Loucy (cell line): ENCODE data around the gene STK38L.

Source experiments
- H2AFZ ChIP-seq: fragments of 200-600 bp; sonication (generic); 2 replicates; pipeline ENCODE4 v1.6.0; 2016; ENCODE audit warnings: antibody characterized with exemption, mild to moderate bottlenecking, low read length, moderate library complexity
- H3F3A ChIP-seq: fragments of 200-600 bp; 2 replicates; pipeline ENCODE4 v1.6.0; 2016; ENCODE audit warnings: antibody characterized with exemption, low read depth, mild to moderate bottlenecking
- H3K27me3 ChIP-seq: fragments of 200-600 bp; sonication (generic); 2 replicates; pipeline ENCODE4 v1.6.1; 2014; ENCODE audit warnings: low read length, mild to moderate bottlenecking; ENCODE audit not compliant: insufficient read depth, poor library complexity, severe bottlenecking
- H3K36me3 ChIP-seq: fragments of 200-600 bp; sonication (generic); 2 replicates; pipeline ENCODE4 v1.6.1; 2016; ENCODE audit warnings: low read length; ENCODE audit not compliant: insufficient read depth
- H3K4me1 ChIP-seq: fragments of 200-600 bp; sonication (generic); 2 replicates; pipeline ENCODE4 v1.5.1; 2014; ENCODE audit warnings: low read length, mild to moderate bottlenecking; ENCODE audit not compliant: insufficient read depth, poor library complexity, severe bottlenecking
- H3K4me2 ChIP-seq: fragments of 200-600 bp; sonication (generic); 2 replicates; pipeline ENCODE4 v1.6.0; 2014; ENCODE audit warnings: antibody characterized with exemption, low read length, low read depth, mild to moderate bottlenecking; ENCODE audit not compliant: poor library complexity, severe bottlenecking
- H3K4me3 ChIP-seq: fragments of 200-600 bp; sonication (generic); 2 replicates; pipeline ENCODE4 v1.5.1; 2014; ENCODE audit warnings: low read length, mild to moderate bottlenecking, mixed read lengths; ENCODE audit not compliant: poor library complexity, severe bottlenecking
- H3K79me2 ChIP-seq: fragments of 200-600 bp; sonication (generic); 2 replicates; pipeline ENCODE4 v1.6.1; 2014; ENCODE audit warnings: low read length; ENCODE audit not compliant: insufficient read depth
- H3K9ac ChIP-seq: fragments of 200-600 bp; sonication (generic); 2 replicates; pipeline ENCODE4 v1.6.0; 2014; ENCODE audit warnings: mild to moderate bottlenecking, low read depth, low read length, moderate library complexity; ENCODE audit not compliant: poor library complexity, severe bottlenecking
- H3K9me2 ChIP-seq: fragments of 200-600 bp; sonication (generic); replicated peaks from 2 replicates; pipeline ENCODE4 v1.6.1; 2016; ENCODE audit warnings: low read depth, low read length, mixed read lengths
- H3K9me3 ChIP-seq: fragments of 200-600 bp; sonication (generic); 2 replicates; pipeline ENCODE4 v1.6.1; 2014; ENCODE audit warnings: mild to moderate bottlenecking, antibody characterized with exemption, low read length, low read depth; ENCODE audit not compliant: insufficient read depth
- H4K20me1 ChIP-seq: fragments of 200-600 bp; sonication (generic); 2 replicates; pipeline ENCODE4 v1.6.0; 2014; ENCODE audit warnings: antibody characterized with exemption, low read length, mild to moderate bottlenecking; ENCODE audit not compliant: insufficient read depth, poor library complexity, severe bottlenecking
- EZH2phosphoT487 ChIP-seq: fragments of 200-600 bp; IDR thresholded peaks from 2 replicates; pipeline ENCODE4 v1.6.1; 2018; ENCODE audit warnings: antibody characterized with exemption, mild to moderate bottlenecking, moderate library complexity, borderline replicate concordance
- TF ChIP-seq, protein P1 (sequence below): fragments of 200-600 bp; sonication (generic); conservative IDR thresholded peaks from 2 replicates; pipeline ENCODE4 v1.5.1; 2014; ENCODE audit warnings: mild to moderate bottlenecking, antibody characterized with exemption, low read length

Gene STK38L

DNA sequence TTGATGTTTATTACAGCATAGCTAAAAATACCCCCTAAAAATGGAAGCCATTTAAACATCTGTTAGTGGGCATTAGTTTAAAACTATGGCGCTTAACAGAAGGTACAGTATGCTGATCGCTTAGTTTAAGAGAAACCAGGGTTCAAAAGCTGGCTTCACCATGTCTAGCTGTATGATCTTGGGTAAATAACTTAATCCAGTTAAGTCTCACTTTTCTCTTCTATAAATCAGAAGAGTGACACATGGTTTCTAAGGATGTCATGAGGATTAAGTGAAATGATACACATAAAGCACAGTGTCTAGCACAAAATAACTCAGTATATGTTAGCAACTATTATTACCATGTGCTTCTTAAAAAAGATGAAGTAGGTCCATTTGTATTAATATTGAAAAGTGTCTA, 38.7 kb downstream of the STK38L start:
- no peaks in the 10 kb centered on the region for H3F3A ChIP-seq
- H3K9me2 ChIP-seq: no peaks in the 10 kb centered on the region
- H3K36me3 ChIP-seq: no peaks in the 10 kb centered on the region
- no peaks in the 10 kb centered on the region for H3K9me3 ChIP-seq
- H3K4me2 ChIP-seq: no peak overlapping the region
- H3K9ac ChIP-seq: no peak overlapping the region
- no peak overlapping the region for H2AFZ ChIP-seq
- no peaks in the 10 kb centered on the region for H4K20me1 ChIP-seq
- no peaks in the 10 kb centered on the region for H3K27me3 ChIP-seq
- no peak for TF ChIP-seq EZH2phosphoT487
- TF ChIP-seq, protein P1, sequence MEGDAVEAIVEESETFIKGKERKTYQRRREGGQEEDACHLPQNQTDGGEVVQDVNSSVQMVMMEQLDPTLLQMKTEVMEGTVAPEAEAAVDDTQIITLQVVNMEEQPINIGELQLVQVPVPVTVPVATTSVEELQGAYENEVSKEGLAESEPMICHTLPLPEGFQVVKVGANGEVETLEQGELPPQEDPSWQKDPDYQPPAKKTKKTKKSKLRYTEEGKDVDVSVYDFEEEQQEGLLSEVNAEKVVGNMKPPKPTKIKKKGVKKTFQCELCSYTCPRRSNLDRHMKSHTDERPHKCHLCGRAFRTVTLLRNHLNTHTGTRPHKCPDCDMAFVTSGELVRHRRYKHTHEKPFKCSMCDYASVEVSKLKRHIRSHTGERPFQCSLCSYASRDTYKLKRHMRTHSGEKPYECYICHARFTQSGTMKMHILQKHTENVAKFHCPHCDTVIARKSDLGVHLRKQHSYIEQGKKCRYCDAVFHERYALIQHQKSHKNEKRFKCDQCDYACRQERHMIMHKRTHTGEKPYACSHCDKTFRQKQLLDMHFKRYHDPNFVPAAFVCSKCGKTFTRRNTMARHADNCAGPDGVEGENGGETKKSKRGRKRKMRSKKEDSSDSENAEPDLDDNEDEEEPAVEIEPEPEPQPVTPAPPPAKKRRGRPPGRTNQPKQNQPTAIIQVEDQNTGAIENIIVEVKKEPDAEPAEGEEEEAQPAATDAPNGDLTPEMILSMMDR: no peak
- H3K4me1 ChIP-seq: peaks cover 27% of the 10 kb centered on the region
- H3K79me2 ChIP-seq: no peaks in the 10 kb centered on the region
- H3K4me3 ChIP-seq: no peak overlapping the region

DNA sequence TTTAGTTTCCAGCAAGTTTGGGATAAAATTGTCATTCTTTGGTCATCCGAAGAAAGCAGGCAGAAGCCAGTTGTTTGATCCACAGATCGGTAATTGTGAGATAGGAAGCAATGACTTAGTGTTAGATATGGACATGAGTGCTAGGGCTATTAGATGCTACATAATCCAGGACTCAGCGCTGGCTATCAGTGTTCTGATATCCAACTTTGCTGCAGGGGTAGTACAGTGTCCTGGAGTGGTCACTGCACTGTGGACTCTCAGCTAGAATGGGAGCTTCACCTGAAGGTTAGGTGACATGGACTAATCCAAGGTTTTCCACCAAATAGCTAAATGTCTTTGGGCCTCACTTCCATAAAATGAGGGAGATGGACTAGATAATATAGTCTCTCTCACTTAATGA, 39.9 kb downstream of the STK38L start:
- TF ChIP-seq, protein P1: no peak
- TF ChIP-seq EZH2phosphoT487: no peak
- Histone ChIP-seq H2AFZ (no peak overlapping the region), H3K27me3 (no peaks in the 10 kb centered on the region), H3K9ac (no peak overlapping the region), H3K36me3 (no peaks in the 10 kb centered on the region), H3K4me1 (peaks cover 23% of the 10 kb centered on the region), H3K4me3 (no peak overlapping the region), H3K4me2 (no peak overlapping the region), H4K20me1 (no peaks in the 10 kb centered on the region), H3K9me3 (no peaks in the 10 kb centered on the region), H3K9me2 (no peaks in the 10 kb centered on the region), H3K79me2 (no peaks in the 10 kb centered on the region), H3F3A (no peaks in the 10 kb centered on the region)

GRCh38 chr12:27284751-27285150, 40.7 kb downstream of the STK38L start:
- no peaks in the 10 kb centered on the region for H4K20me1 ChIP-seq
- TF ChIP-seq EZH2phosphoT487: no peak
- TF ChIP-seq, protein P1: no peak
- no peak overlapping the region for H3K9ac ChIP-seq
- H2AFZ ChIP-seq: no peak overlapping the region
- no peaks in the 10 kb centered on the region for H3K36me3 ChIP-seq
- H3K79me2 ChIP-seq: no peaks in the 10 kb centered on the region
- H3K9me2 ChIP-seq: no peaks in the 10 kb centered on the region
- no peak overlapping the region for H3K4me2 ChIP-seq
- no peak overlapping the region for H3K4me3 ChIP-seq
- H3F3A ChIP-seq: no peaks in the 10 kb centered on the region
- peaks cover 28% of the 10 kb centered on the region for H3K4me1 ChIP-seq
- H3K27me3 ChIP-seq: no peaks in the 10 kb centered on the region
- H3K9me3 ChIP-seq: no peaks in the 10 kb centered on the region
